GM23338 (cell line): ENCODE results near the gene YWHAH. TPM values are rescaled to one million over a fixed set of nuclear protein-coding genes. Genes with fewer than 3 reads are reported as not detected.

ENCODE experiments used
- ATAC-seq: fragments of 200-7000 bp; cut with Tn5 transposase; 3 replicates; pipeline ENCODE4 v1.9.1; 2020
- DNase-seq: peaks from one replicate; pipeline ENCODE4 v3.0.0-alpha.2; 2015; ENCODE audit warnings: low spot score
- H2AFZ ChIP-seq: fragments of 200-600 bp; sonication (generic); 2 replicates; pipeline ENCODE4 v1.8.0; 2016; ENCODE audit warnings: antibody characterized with exemption, mild to moderate bottlenecking, moderate library complexity
- H3F3A ChIP-seq: fragments of 200-600 bp; sonication (generic); replicated peaks from 2 replicates; pipeline ENCODE4 v1.8.0; 2017; ENCODE audit warnings: antibody characterized with exemption, mixed run types, low read depth
- H3K27ac ChIP-seq: fragments of 200-600 bp; sonication (generic); 2 replicates; pipeline ENCODE4 v1.6.1; 2016; ENCODE audit warnings: low read depth
- H3K27me3 ChIP-seq: fragments of 200-600 bp; sonication (generic); 2 replicates; pipeline ENCODE4 v1.8.0; 2016; ENCODE audit warnings: mild to moderate bottlenecking, mixed run types, moderate library complexity; ENCODE audit not compliant: insufficient read depth
- H3K36me3 ChIP-seq: fragments of 200-600 bp; sonication (generic); 2 replicates; pipeline ENCODE4 v1.8.0; 2016; ENCODE audit warnings: mild to moderate bottlenecking; ENCODE audit not compliant: insufficient read depth
- H3K4me1 ChIP-seq: fragments of 200-600 bp; sonication (generic); 2 replicates; pipeline ENCODE4 v1.8.0; 2016; ENCODE audit warnings: mild to moderate bottlenecking, moderate library complexity; ENCODE audit not compliant: insufficient read depth
- H3K4me2 ChIP-seq: fragments of 200-600 bp; sonication (generic); 2 replicates; pipeline ENCODE4 v1.7.1; 2017; ENCODE audit warnings: mixed run types
- H3K4me3 ChIP-seq: fragments of 200-600 bp; sonication (generic); 2 replicates; pipeline ENCODE4 v1.6.1; 2016; ENCODE audit warnings: mixed run types
- H3K79me2 ChIP-seq: fragments of 200-600 bp; sonication (generic); replicated peaks from 2 replicates; pipeline ENCODE4 v1.8.0; 2017; ENCODE audit warnings: mild to moderate bottlenecking; ENCODE audit not compliant: insufficient read depth
- H3K9me2 ChIP-seq: fragments of 200-600 bp; sonication (generic); 2 replicates; pipeline ENCODE4 v1.8.0; 2017; ENCODE audit not compliant: insufficient read depth
- H4K20me1 ChIP-seq: fragments of 200-600 bp; sonication (generic); replicated peaks from 2 replicates; pipeline ENCODE4 v1.8.0; 2017; ENCODE audit warnings: mild to moderate bottlenecking; ENCODE audit not compliant: insufficient read depth
- H3K27ac Mint-ChIP-seq: 2 replicates; pipeline ENCODE4 v1.8.0; 2020; ENCODE audit warnings: inconsistent platforms, mild to moderate bottlenecking, moderate library complexity, mixed read lengths
- H3K27me3 Mint-ChIP-seq: 3 replicates; pipeline ENCODE4 v1.8.0; 2022; ENCODE audit warnings: low read depth, mild to moderate bottlenecking, moderate library complexity, mixed read lengths, inconsistent platforms; ENCODE audit not compliant: insufficient read depth, poor library complexity
- H3K36me3 Mint-ChIP-seq: 3 replicates; pipeline ENCODE4 v1.8.0; 2021; ENCODE audit warnings: low read depth, mild to moderate bottlenecking, inconsistent platforms, moderate library complexity, mixed read lengths
- H3K4me1 Mint-ChIP-seq: 3 replicates; pipeline ENCODE4 v1.8.0; 2020; ENCODE audit warnings: mild to moderate bottlenecking, inconsistent platforms, mixed read lengths
- H3K4me3 Mint-ChIP-seq: 3 replicates; pipeline ENCODE4 v1.8.0; 2021; ENCODE audit warnings: moderate library complexity, mild to moderate bottlenecking, inconsistent platforms, mixed read lengths
- H3K9me3 Mint-ChIP-seq: 3 replicates; pipeline ENCODE4 v1.8.0; 2020; ENCODE audit warnings: moderate library complexity, mild to moderate bottlenecking, inconsistent platforms, mixed read lengths
- CREB1 ChIP-seq: fragments of 250-450 bp; sonication (Bioruptor Pico); IDR thresholded peaks from 2 replicates; pipeline ENCODE4 v1.5.0; 2020; ENCODE audit warnings: low read depth, mild to moderate bottlenecking, moderate library complexity
- ETS1 ChIP-seq: IDR thresholded peaks from 2 replicates; pipeline ENCODE4 v1.6.1; 2016; ENCODE audit warnings: antibody characterized with exemption
- EZH2phosphoT487 ChIP-seq: fragments of 200-600 bp; sonication (generic); IDR thresholded peaks from one replicate; pipeline ENCODE4 v1.8.1; 2018; ENCODE audit warnings: antibody characterized with exemption; ENCODE audit not compliant: unreplicated experiment
- JUNB ChIP-seq: IDR thresholded peaks from one replicate; pipeline ENCODE4 v1.6.1; 2016; ENCODE audit warnings: antibody characterized with exemption; ENCODE audit not compliant: unreplicated experiment
- NANOG ChIP-seq: IDR thresholded peaks from 2 replicates; pipeline ENCODE4 v1.6.1; 2016; ENCODE audit warnings: antibody characterized with exemption, borderline replicate concordance
- STAT1 ChIP-seq: IDR thresholded peaks from one replicate; pipeline ENCODE4 v1.6.1; 2016; ENCODE audit warnings: antibody characterized with exemption; ENCODE audit not compliant: unreplicated experiment
- ZNF114 ChIP-seq: fragments of 250-450 bp; sonication (Bioruptor Pico); IDR thresholded peaks from 2 replicates; pipeline ENCODE4 v1.5.0; 2020; ENCODE audit warnings: mild to moderate bottlenecking, moderate library complexity
- ZNF331 ChIP-seq: fragments of 250-450 bp; sonication (Bioruptor Pico); IDR thresholded peaks from 2 replicates; pipeline ENCODE4 v1.5.0; 2020; ENCODE audit warnings: low read depth, mild to moderate bottlenecking, moderate library complexity
- polyA plus RNA-seq: library from polyadenylated mRNA; unstranded; fragments of >200 nt; fragmentation: Nextera tagmentation; extraction: Ambion mirVana; gene quantifications from 2 replicates; pipeline ENCODE4 v1.2.1, GENCODE V29; 2016
- total RNA-seq: library from RNA; depleted of rRNA; stranded (reverse); fragments of >200 nt; shearing (Covaris generic); gene quantifications from 2 replicates; pipeline ENCODE4 v1.2.3, GENCODE V29; 2014
- TF ChIP-seq, protein P1 (sequence below), 2 experiments: fragments of 200-600 bp in 1 of 2; sonication (generic) in 1 of 2; conservative IDR thresholded peaks; 2 replicates each; pipeline versions ENCODE4 v1.5.1 to v1.6.1; 2016 to 2017; ENCODE audit warnings: antibody characterized with exemption in 2 of 2, low read depth in 2 of 2, mild to moderate bottlenecking in 2 of 2, moderate library complexity in 1 of 2
- TF ChIP-seq, protein P2 (sequence below): fragments of 250-450 bp; sonication (Bioruptor Pico); IDR thresholded peaks from 2 replicates; pipeline ENCODE4 v1.5.0; 2020; ENCODE audit warnings: mild to moderate bottlenecking, moderate library complexity

Gene YWHAH
- total and polyA plus RNA-seq, 2 experiments from 2014 or later: 277 to 283 TPM

DNA sequence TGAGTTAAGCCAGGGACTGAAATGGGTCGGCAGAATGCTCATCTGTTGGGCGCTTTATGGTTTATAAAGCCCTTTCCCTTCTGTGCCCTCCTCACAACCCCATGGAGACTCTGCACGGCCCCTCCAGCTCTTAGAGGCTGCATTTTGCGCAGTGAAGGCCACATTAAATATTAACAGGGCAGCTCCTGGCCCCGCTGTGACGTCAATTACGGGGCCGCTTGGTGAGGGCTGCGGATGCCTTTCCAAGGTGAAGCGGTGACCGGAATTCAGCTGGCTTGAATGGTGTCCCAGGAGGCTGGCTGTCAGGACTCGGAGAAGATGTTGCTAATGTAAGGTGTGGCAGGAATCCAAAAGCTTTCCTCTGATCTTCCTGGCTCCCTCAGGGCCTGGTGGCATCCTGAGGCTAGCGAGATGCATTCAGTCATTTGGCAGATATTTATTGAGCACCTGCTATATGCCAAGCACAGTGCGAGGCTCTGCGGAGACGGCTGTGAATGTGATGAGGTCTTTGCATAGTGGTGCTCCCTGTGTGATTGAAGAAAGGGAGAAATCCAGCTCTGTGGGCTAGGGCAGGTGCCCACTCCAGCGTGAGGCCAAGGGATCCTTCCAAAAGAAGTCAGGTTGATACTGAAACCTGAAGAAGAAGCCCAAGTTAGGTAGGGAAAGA lies 10.4 kb upstream of the YWHAH start:
- ATAC-seq (no peak), DNase-seq (no peak)
- Histone ChIP-seq H2AFZ (no peak overlapping the region), H3K79me2 (no peaks in the 10 kb centered on the region), H3K9me2 (no peaks in the 10 kb centered on the region), H3K4me2 (no peak overlapping the region), H3K4me1 (no peaks in the 10 kb centered on the region; the same call in 1 of the 2 replicates), H3K36me3 (no peaks in the 10 kb centered on the region), H3F3A (0 out of 2 replicates have a peak, but pooled peaks cover 2% of the 10 kb centered on the region), H3K27me3 (no peaks in the 10 kb centered on the region), H4K20me1 (no peaks in the 10 kb centered on the region), H3K27ac (no peak overlapping the region), H3K4me3 (no peak overlapping the region)
- H3K9me3 Mint-ChIP-seq: no peaks in the 10 kb centered on the region
- TF ChIP-seq, protein P1, sequence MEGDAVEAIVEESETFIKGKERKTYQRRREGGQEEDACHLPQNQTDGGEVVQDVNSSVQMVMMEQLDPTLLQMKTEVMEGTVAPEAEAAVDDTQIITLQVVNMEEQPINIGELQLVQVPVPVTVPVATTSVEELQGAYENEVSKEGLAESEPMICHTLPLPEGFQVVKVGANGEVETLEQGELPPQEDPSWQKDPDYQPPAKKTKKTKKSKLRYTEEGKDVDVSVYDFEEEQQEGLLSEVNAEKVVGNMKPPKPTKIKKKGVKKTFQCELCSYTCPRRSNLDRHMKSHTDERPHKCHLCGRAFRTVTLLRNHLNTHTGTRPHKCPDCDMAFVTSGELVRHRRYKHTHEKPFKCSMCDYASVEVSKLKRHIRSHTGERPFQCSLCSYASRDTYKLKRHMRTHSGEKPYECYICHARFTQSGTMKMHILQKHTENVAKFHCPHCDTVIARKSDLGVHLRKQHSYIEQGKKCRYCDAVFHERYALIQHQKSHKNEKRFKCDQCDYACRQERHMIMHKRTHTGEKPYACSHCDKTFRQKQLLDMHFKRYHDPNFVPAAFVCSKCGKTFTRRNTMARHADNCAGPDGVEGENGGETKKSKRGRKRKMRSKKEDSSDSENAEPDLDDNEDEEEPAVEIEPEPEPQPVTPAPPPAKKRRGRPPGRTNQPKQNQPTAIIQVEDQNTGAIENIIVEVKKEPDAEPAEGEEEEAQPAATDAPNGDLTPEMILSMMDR (conservative IDR thresholded peaks at IDR 0.05; ENCODE audit: low read depth in 2 of 2): no peak
- no peak for TF ChIP-seq ZNF114 (CRISPR knock-in tag)
- no peak for TF ChIP-seq ETS1
- TF ChIP-seq ZNF331 (CRISPR knock-in tag): no peak
- TF ChIP-seq NANOG: no peak
- TF ChIP-seq STAT1: no peak
- no peak for TF ChIP-seq JUNB
- TF ChIP-seq EZH2phosphoT487: no peak
- no peak for TF ChIP-seq CREB1 (CRISPR knock-in tag)
- TF ChIP-seq, protein P2, sequence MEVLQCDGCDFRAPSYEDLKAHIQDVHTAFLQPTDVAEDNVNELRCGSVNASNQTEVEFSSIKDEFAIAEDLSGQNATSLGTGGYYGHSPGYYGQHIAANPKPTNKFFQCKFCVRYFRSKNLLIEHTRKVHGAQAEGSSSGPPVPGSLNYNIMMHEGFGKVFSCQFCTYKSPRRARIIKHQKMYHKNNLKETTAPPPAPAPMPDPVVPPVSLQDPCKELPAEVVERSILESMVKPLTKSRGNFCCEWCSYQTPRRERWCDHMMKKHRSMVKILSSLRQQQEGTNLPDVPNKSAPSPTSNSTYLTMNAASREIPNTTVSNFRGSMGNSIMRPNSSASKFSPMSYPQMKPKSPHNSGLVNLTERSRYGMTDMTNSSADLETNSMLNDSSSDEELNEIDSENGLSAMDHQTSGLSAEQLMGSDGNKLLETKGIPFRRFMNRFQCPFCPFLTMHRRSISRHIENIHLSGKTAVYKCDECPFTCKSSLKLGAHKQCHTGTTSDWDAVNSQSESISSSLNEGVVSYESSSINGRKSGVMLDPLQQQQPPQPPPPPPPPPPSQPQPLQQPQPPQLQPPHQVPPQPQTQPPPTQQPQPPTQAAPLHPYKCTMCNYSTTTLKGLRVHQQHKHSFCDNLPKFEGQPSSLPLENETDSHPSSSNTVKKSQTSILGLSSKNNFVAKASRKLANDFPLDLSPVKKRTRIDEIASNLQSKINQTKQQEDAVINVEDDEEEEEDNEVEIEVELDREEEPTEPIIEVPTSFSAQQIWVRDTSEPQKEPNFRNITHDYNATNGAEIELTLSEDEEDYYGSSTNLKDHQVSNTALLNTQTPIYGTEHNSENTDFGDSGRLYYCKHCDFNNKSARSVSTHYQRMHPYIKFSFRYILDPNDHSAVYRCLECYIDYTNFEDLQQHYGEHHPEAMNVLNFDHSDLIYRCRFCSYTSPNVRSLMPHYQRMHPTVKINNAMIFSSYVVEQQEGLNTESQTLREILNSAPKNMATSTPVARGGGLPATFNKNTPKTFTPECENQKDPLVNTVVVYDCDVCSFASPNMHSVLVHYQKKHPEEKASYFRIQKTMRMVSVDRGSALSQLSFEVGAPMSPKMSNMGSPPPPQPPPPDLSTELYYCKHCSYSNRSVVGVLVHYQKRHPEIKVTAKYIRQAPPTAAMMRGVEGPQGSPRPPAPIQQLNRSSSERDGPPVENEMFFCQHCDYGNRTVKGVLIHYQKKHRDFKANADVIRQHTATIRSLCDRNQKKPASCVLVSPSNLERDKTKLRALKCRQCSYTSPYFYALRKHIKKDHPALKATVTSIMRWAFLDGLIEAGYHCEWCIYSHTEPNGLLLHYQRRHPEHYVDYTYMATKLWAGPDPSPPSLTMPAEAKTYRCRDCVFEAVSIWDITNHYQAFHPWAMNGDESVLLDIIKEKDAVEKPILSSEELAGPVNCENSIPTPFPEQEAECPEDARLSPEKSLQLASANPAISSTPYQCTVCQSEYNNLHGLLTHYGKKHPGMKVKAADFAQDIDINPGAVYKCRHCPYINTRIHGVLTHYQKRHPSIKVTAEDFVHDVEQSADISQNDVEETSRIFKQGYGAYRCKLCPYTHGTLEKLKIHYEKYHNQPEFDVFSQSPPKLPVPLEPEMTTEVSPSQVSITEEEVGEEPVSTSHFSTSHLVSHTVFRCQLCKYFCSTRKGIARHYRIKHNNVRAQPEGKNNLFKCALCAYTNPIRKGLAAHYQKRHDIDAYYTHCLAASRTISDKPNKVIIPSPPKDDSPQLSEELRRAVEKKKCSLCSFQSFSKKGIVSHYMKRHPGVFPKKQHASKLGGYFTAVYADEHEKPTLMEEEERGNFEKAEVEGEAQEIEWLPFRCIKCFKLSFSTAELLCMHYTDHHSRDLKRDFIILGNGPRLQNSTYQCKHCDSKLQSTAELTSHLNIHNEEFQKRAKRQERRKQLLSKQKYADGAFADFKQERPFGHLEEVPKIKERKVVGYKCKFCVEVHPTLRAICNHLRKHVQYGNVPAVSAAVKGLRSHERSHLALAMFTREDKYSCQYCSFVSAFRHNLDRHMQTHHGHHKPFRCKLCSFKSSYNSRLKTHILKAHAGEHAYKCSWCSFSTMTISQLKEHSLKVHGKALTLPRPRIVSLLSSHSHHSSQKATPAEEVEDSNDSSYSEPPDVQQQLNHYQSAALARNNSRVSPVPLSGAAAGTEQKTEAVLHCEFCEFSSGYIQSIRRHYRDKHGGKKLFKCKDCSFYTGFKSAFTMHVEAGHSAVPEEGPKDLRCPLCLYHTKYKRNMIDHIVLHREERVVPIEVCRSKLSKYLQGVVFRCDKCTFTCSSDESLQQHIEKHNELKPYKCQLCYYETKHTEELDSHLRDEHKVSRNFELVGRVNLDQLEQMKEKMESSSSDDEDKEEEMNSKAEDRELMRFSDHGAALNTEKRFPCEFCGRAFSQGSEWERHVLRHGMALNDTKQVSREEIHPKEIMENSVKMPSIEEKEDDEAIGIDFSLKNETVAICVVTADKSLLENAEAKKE: no peak
- peaks cover 1% of the 10 kb centered on the region for H3K27me3 Mint-ChIP-seq
- no peak overlapping the region for H3K4me3 Mint-ChIP-seq
- peaks cover 7% of the 10 kb centered on the region for H3K4me1 Mint-ChIP-seq
- H3K27ac Mint-ChIP-seq: no peak overlapping the region
- H3K36me3 Mint-ChIP-seq: no peaks in the 10 kb centered on the region
